Colonic mucosa (tissue), 4 donors: Measurements from ENCODE around the gene TP53I11. TPM values are rescaled to one million over a fixed set of nuclear protein-coding genes. Genes with fewer than 3 reads are reported as not detected.

Source experiments
- DNase-seq: peaks from one replicate; pipeline ENCODE4 v3.0.0-alpha.2; 2020
- H3K27ac ChIP-seq: fragments of 200-600 bp; one replicate; pipeline ENCODE4 v1.8.0; 2021
- H3K27me3 ChIP-seq: fragments of 200-600 bp; one replicate; pipeline ENCODE4 v1.8.0; 2021
- H3K36me3 ChIP-seq: fragments of 200-600 bp; one replicate; pipeline ENCODE4 v1.8.0; 2021
- H3K4me1 ChIP-seq: fragments of 200-600 bp; one replicate; pipeline ENCODE4 v1.8.0; 2021; ENCODE audit warnings: mild to moderate bottlenecking
- H3K4me3 ChIP-seq: fragments of 200-600 bp; one replicate; pipeline ENCODE4 v1.8.0; 2021
- H3K9ac ChIP-seq, 2 donors: one replicate each; pipeline ENCODE4 v1.7.0; 2013; ENCODE audit warnings: control low read depth in 2 of 2, low read depth in 2 of 2, low read length in 2 of 2
- H3K9me3 ChIP-seq: fragments of 200-600 bp; one replicate; pipeline ENCODE4 v1.8.0; 2021
- CTCF ChIP-seq: fragments of 200-600 bp; IDR thresholded peaks from one replicate; pipeline ENCODE4 v1.8.0; 2022; ENCODE audit warnings: antibody characterized with exemption, mild to moderate bottlenecking
- intact Hi-C: fragments of 100-400 bp; cut with DNase I; formaldehyde crosslinking; loops from one replicate; pipeline ENCODE4 v1.14.1; 2022
- total RNA-seq, 2 donors: library from RNA; stranded (reverse); fragmentation: NEBNext Ultra II Directional in 1 of 2; extraction: Animal tissue kit (Norgen Biotek cat#: 25700) in 1 of 2; gene quantifications; one replicate each; pipeline ENCODE4 v1.2.1, GENCODE V29; 2021
- donor health status: healthy.
- donor health status: DM: no; HTN: no; CAD: no.
- donor health status: DM: no; HTN: no; CAD: no.

Gene TP53I11
- total RNA-seq, 2 donors from 2014 or later, result 103 to 158 TPM

- intact Hi-C loops, result loop anchor here (2.0 to 5.0 kb wide), 2 partner anchors 179 to 406 kb away; no protein-coding TSS in a partner anchor
- no peak for DNase-seq
Observed at GRCh38 chr11:44926036-44926435, 24.6 kb downstream of the TP53I11 start.

GRCh38 chr11:44923806-44924205, 26.9 kb downstream of the TP53I11 start:
- no peak for TF ChIP-seq CTCF
- H3K27ac ChIP-seq, result no peak overlapping the region
- H3K9ac ChIP-seq, result no peak overlapping the region
- no peaks in the 10 kb centered on the region for H3K27me3 ChIP-seq
- intact Hi-C loops, result no loop called here
- H3K4me1 ChIP-seq, result no peaks in the 10 kb centered on the region
- no peaks in the 10 kb centered on the region for H3K9me3 ChIP-seq
- no peaks in the 10 kb centered on the region for H3K36me3 ChIP-seq
- no peak overlapping the region for H3K4me3 ChIP-seq
- DNase-seq, result no peak

More at GRCh38 chr11:44926036-44926435, 24.6 kb downstream of the TP53I11 start:
- H3K4me1 ChIP-seq, result no peaks in the 10 kb centered on the region
- H3K9ac ChIP-seq, result no peak overlapping the region
- no peaks in the 10 kb centered on the region for H3K9me3 ChIP-seq
- no peak for TF ChIP-seq CTCF
- no peaks in the 10 kb centered on the region for H3K36me3 ChIP-seq
- H3K27ac ChIP-seq, result no peak overlapping the region
- no peak overlapping the region for H3K4me3 ChIP-seq
- H3K27me3 ChIP-seq, result no peaks in the 10 kb centered on the region

GRCh38 chr11:44923115-44923514, 27.6 kb downstream of the TP53I11 start:
- Histone ChIP-seq H3K9me3 (no peaks in the 10 kb centered on the region), H3K4me3 (no peak overlapping the region), H3K9ac (no peak overlapping the region), H3K27me3 (no peaks in the 10 kb centered on the region), H3K36me3 (no peaks in the 10 kb centered on the region), H3K4me1 (no peaks in the 10 kb centered on the region), H3K27ac (no peak overlapping the region)
- intact Hi-C loops, result no loop called here
- no peak for DNase-seq
- TF ChIP-seq CTCF, result no peak

- H3K4me1 ChIP-seq, result no peaks in the 10 kb centered on the region
- no peak for TF ChIP-seq CTCF
- no peaks in the 10 kb centered on the region for H3K27me3 ChIP-seq
- H3K9ac ChIP-seq, result no peak overlapping the region
- no peaks in the 10 kb centered on the region for H3K36me3 ChIP-seq
- intact Hi-C loops, result no loop called here
- H3K9me3 ChIP-seq, result no peaks in the 10 kb centered on the region
- no peak overlapping the region for H3K4me3 ChIP-seq
- H3K27ac ChIP-seq, result no peak overlapping the region
- no peak for DNase-seq
Observed at GRCh38 chr11:44920451-44920850, 30.2 kb downstream of the TP53I11 start.

GRCh38 chr11:44917741-44918140, 32.9 kb downstream of the TP53I11 start:
- intact Hi-C loops, result no loop called here
- no peaks in the 10 kb centered on the region for H3K9me3 ChIP-seq
- no peaks in the 10 kb centered on the region for H3K4me1 ChIP-seq
- H3K4me3 ChIP-seq, result no peak overlapping the region
- no peak for TF ChIP-seq CTCF
- no peak for DNase-seq
- H3K36me3 ChIP-seq, result no peaks in the 10 kb centered on the region
- H3K9ac ChIP-seq, result no peak overlapping the region
- H3K27ac ChIP-seq, result no peak overlapping the region
- no peaks in the 10 kb centered on the region for H3K27me3 ChIP-seq
